ENCODE data around the gene MRGPRX3. TPM values are rescaled to one million over a fixed set of nuclear protein-coding genes. Genes with fewer than 3 reads are reported as not detected.
A peak's percentile ranks its signal among the peaks of the same experiment; 100 is the strongest.

Gene MRGPRX3
- polyA plus RNA-seq: not detected
- long read RNA-seq, donor 1: 0 reads
- long read RNA-seq, donor 2: 0 reads
- long read RNA-seq, donor 3: 0 reads
- long read RNA-seq, donor 4: 0 reads
- long read RNA-seq, donor 5: 0 reads
- long read RNA-seq, donor 6: 0 reads
- long read RNA-seq, donor 7: 0 reads
- long read RNA-seq, donor 8: 0 reads
- long read RNA-seq, donor 9: 0 reads
- long read RNA-seq, donor 10: 0 reads

DNA sequence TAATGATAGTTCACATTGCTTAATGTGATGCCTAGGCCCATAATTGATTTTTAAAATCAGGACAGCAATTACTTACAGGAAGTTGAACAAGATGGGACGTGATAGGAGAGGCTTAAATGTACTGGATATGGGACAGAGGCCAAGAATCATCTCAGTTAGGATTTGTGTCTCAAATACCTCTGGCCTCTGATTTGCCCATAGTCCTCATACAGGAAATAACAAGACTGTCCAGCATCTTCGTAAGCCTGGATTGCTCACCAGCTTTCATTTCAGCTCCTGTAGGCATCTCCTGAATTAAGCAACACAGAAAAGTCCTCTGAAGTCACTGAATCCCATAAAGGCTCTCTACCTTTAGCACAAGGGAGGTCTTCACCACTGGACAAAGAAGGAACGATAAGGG is at the start of gene MRGPRX3:
Gene MRGPRX3, plus strand, starts transcription at position 231 of the 400 bp plus-strand sequence. CDS start 4,632 bp downstream, outside the sequence.
- DNase-seq (no peak), FAIRE-seq (no peak)
- Histone ChIP-seq H3K4me1 (ENCODE audit: control insufficient read depth in 3 of 3, insufficient read depth in 2 of 3, low read depth in 1 of 3, low read length in 2 of 3) (no peaks in the 10 kb centered on the region), H3K9me3 (ENCODE audit: control insufficient read depth in 2 of 2, insufficient read depth in 1 of 2, low read depth in 1 of 2, low read length in 1 of 2) (no peaks in the 10 kb centered on the region), H3K27me3 (ENCODE audit: control insufficient read depth in 3 of 3, insufficient read depth in 3 of 3, low read length in 3 of 3) (peaks cover 0 to 2% (median 0%) of the 10 kb centered on the region in 3 donors), H3K27ac (ENCODE audit: low read depth in 1 of 3, low read length in 2 of 3) (no peak within 1 kb of the TSS), H3K4me3 (ENCODE audit: low read depth in 1 of 3, low read length in 3 of 3) (no peak within 1 kb of the TSS), H3K36me3 (ENCODE audit: control insufficient read depth in 3 of 3, insufficient read depth in 2 of 3, low read depth in 1 of 3, low read length in 3 of 3) (no peaks in the 10 kb centered on the region)
- WGBS, 3 donors: 51 to 58% (median 52%) methylated on average over 3 of the region's 3 CpGs

DNA sequence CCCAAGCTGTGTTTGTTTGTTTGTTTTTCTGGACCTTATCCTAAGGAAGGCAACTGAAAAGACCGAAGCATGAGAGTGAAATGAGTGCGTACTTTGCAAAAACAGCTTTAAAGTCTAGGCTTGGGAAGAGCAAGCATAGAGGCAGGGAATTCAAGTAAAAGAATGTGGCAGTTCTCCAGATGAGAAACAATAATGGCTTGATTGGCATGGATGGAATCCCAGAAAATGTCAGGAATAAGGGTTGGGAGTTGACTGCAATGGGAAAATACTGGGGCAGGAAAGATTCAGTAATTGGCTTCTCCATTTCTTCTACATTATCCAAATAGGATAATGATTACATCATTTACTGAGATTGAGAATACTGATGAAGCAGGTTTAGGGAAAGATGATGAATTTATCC is 44.0 kb upstream of the MRGPRX3 start:
- Histone ChIP-seq H3K36me3 (ENCODE audit: control insufficient read depth in 3 of 3, insufficient read depth in 2 of 3, low read depth in 1 of 3, low read length in 3 of 3) (peaks cover 5 to 18% (median 11%) of the 10 kb centered on the region in 3 donors), H3K27ac (ENCODE audit: low read depth in 1 of 3, low read length in 2 of 3) (no peak overlapping the region), H3K4me3 (ENCODE audit: low read depth in 1 of 3, low read length in 3 of 3) (no peak overlapping the region), H3K9me3 (ENCODE audit: control insufficient read depth in 2 of 2, insufficient read depth in 1 of 2, low read depth in 1 of 2, low read length in 1 of 2) (no peaks in the 10 kb centered on the region), H3K4me1 (ENCODE audit: control insufficient read depth in 3 of 3, insufficient read depth in 2 of 3, low read depth in 1 of 3, low read length in 2 of 3) (peaks cover 0 to under 1% (median 0%) of the 10 kb centered on the region in 3 donors), H3K27me3 (ENCODE audit: control insufficient read depth in 3 of 3, insufficient read depth in 3 of 3, low read length in 3 of 3) (no peaks in the 10 kb centered on the region)
- DNase-seq (no peak), FAIRE-seq (no peak)
- WGBS, 3 donors: 97% methylated on average over 2 of the region's 2 CpGs

DNA sequence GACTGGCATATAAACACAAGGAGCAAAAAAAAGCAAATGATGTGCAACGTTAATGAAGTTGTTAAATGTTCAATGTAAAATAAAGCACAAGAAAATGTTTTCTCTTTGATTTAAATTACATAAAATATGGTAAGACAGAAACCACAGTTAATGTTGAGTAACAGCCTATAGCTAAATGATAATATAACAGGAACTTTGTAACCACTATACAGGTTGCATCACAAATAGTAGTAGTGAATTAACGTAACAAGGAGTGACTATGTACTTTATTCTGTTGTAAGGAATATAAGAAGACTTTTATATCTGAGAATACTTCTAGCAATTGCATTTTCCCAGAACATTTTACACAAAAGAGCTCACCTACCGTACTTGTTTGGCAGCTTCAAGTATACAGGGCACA is 43.4 kb upstream of the MRGPRX3 start:
- Histone ChIP-seq H3K4me1 (ENCODE audit: control insufficient read depth in 3 of 3, insufficient read depth in 2 of 3, low read depth in 1 of 3, low read length in 2 of 3) (peaks cover 0 to 4% (median 2%) of the 10 kb centered on the region in 3 donors), H3K27ac (ENCODE audit: low read depth in 1 of 3, low read length in 2 of 3) (no peak overlapping the region), H3K4me3 (ENCODE audit: low read depth in 1 of 3, low read length in 3 of 3) (no peak overlapping the region), H3K27me3 (ENCODE audit: control insufficient read depth in 3 of 3, insufficient read depth in 3 of 3, low read length in 3 of 3) (no peaks in the 10 kb centered on the region), H3K36me3 (ENCODE audit: control insufficient read depth in 3 of 3, insufficient read depth in 2 of 3, low read depth in 1 of 3, low read length in 3 of 3) (peaks cover 5 to 18% (median 11%) of the 10 kb centered on the region in 3 donors), H3K9me3 (ENCODE audit: control insufficient read depth in 2 of 2, insufficient read depth in 1 of 2, low read depth in 1 of 2, low read length in 1 of 2) (no peaks in the 10 kb centered on the region)
- 61 to 78% (median 73%) methylated on average over 3 of the region's 3 CpGs for WGBS, 3 donors
- DNase-seq (peak in 1 of 2 donors; percentile 15), FAIRE-seq (no peak)

DNA sequence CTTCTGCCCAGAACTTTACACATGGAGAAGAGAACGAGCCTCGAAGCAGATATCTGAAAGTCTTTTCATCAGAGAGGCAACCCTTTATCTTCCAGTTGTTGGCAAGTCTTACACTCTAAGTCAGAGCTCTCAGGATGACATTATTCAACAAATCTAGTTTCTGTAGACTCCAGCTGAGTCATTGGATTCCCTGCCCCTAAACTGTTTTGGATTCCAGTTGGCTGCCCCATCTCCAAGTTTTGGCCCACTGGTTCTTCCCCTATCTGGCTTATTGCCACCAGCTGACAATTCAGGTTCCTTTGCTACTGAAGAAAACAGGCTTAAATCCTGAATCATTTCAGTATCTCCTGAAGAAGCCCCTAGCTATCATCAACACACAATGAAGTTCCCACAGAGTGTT is 40.6 kb upstream of the MRGPRX3 start:
- 93 to 100% (median 94%) methylated on average over 2 of the region's 2 CpGs for WGBS, 3 donors
- H3K4me3 ChIP-seq (ENCODE audit: low read depth in 1 of 3, low read length in 3 of 3): no peak overlapping the region

DNA sequence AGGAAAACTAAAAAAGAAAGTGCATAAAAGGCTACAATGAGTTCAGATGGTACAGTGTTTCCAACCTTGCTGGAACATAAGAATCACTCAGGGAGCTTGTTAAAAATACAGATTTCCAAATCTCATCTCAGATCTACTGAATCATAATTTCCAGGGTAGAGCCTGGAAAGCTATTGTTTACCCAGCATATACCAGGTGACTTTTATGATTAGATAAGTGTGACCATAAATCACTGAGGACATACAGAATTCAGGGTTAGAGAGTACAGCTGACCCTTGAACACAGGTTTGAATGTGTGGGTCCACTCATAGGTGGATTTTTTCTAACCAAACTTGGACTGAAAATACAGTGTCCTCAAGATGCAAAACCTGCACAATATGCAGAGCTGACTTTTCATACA is 38.4 kb upstream of the MRGPRX3 start:
- peaks cover 0 to 4% (median 2%) of the 10 kb centered on the region in 3 donors for H3K4me1 ChIP-seq (ENCODE audit: control insufficient read depth in 3 of 3, insufficient read depth in 2 of 3, low read depth in 1 of 3, low read length in 2 of 3)
- no peaks in the 10 kb centered on the region for H3K9me3 ChIP-seq (ENCODE audit: control insufficient read depth in 2 of 2, insufficient read depth in 1 of 2, low read depth in 1 of 2, low read length in 1 of 2)
- H3K36me3 ChIP-seq (ENCODE audit: control insufficient read depth in 3 of 3, insufficient read depth in 2 of 3, low read depth in 1 of 3, low read length in 3 of 3): peaks cover 5 to 13% (median 8%) of the 10 kb centered on the region in 3 donors
- DNase-seq (peak; percentile 46 to 53), FAIRE-seq (no peak)
- H3K27me3 ChIP-seq (ENCODE audit: control insufficient read depth in 3 of 3, insufficient read depth in 3 of 3, low read length in 3 of 3): no peaks in the 10 kb centered on the region
- H3K27ac ChIP-seq (ENCODE audit: low read depth in 1 of 3, low read length in 2 of 3): no peak overlapping the region
- H3K4me3 ChIP-seq (ENCODE audit: low read depth in 1 of 3, low read length in 3 of 3): no peak overlapping the region

More for the DNA sequence above, 40.6 kb upstream of the MRGPRX3 start:
- DNase-seq (no peak), FAIRE-seq (no peak)
- no peaks in the 10 kb centered on the region for H3K27me3 ChIP-seq (ENCODE audit: control insufficient read depth in 3 of 3, insufficient read depth in 3 of 3, low read length in 3 of 3)
- H3K36me3 ChIP-seq (ENCODE audit: control insufficient read depth in 3 of 3, insufficient read depth in 2 of 3, low read depth in 1 of 3, low read length in 3 of 3): peaks cover 5 to 21% (median 8%) of the 10 kb centered on the region in 3 donors
- no peak overlapping the region for H3K27ac ChIP-seq (ENCODE audit: low read depth in 1 of 3, low read length in 2 of 3)
- peaks cover 0 to 4% (median 2%) of the 10 kb centered on the region in 3 donors for H3K4me1 ChIP-seq (ENCODE audit: control insufficient read depth in 3 of 3, insufficient read depth in 2 of 3, low read depth in 1 of 3, low read length in 2 of 3)
- H3K9me3 ChIP-seq (ENCODE audit: control insufficient read depth in 2 of 2, insufficient read depth in 1 of 2, low read depth in 1 of 2, low read length in 1 of 2): no peaks in the 10 kb centered on the region

DNA sequence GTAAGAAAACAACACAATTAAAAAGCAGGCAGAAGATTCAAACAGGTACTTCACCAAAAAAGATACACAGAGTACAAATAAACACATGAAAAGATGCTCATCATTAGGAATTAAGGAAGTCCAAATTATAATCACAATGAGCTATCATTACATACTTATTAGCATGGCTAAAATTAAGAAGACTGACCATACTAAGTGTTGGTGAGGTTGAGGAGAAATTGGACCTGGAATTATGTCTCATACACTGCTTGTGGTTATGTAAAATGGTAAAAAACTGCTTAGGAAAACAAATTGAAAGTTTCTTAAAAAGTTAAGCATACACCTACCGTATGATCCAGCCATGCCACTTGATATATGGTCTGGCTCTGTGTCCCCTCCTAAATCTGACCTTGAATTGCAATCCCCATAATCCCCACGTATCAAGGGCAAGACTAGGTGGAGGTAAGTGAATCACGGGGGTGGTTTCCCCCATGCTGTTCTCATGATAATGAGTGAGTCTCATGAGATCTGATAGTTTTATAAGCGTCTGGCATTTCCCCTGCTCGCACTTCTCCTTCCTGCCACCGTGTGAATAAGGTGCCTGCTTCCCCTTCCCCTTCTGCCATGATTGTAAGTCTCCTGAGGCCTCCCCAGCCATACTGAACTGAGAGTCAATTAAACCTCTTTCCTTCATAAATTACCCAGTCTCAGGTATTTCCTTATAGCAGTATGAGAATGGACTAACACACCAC is 31.3 kb upstream of the MRGPRX3 start:
- Histone ChIP-seq H3K4me1 (ENCODE audit: control insufficient read depth in 3 of 3, insufficient read depth in 2 of 3, low read depth in 1 of 3, low read length in 2 of 3) (no peaks in the 10 kb centered on the region), H3K27me3 (ENCODE audit: control insufficient read depth in 3 of 3, insufficient read depth in 3 of 3, low read length in 3 of 3) (no peaks in the 10 kb centered on the region), H3K9me3 (ENCODE audit: control insufficient read depth in 2 of 2, insufficient read depth in 1 of 2, low read depth in 1 of 2, low read length in 1 of 2) (no peaks in the 10 kb centered on the region), H3K36me3 (ENCODE audit: control insufficient read depth in 3 of 3, insufficient read depth in 2 of 3, low read depth in 1 of 3, low read length in 3 of 3) (peaks cover 0 to 12% (median 6%) of the 10 kb centered on the region in 3 donors), H3K27ac (ENCODE audit: low read depth in 1 of 3, low read length in 2 of 3) (no peak overlapping the region), H3K4me3 (ENCODE audit: low read depth in 1 of 3, low read length in 3 of 3) (no peak overlapping the region)
- no peak for DNase-seq
- FAIRE-seq: no peak
- WGBS, 3 donors: 40 to 78% (median 63%) methylated on average over 6 of the region's 6 CpGs

DNA sequence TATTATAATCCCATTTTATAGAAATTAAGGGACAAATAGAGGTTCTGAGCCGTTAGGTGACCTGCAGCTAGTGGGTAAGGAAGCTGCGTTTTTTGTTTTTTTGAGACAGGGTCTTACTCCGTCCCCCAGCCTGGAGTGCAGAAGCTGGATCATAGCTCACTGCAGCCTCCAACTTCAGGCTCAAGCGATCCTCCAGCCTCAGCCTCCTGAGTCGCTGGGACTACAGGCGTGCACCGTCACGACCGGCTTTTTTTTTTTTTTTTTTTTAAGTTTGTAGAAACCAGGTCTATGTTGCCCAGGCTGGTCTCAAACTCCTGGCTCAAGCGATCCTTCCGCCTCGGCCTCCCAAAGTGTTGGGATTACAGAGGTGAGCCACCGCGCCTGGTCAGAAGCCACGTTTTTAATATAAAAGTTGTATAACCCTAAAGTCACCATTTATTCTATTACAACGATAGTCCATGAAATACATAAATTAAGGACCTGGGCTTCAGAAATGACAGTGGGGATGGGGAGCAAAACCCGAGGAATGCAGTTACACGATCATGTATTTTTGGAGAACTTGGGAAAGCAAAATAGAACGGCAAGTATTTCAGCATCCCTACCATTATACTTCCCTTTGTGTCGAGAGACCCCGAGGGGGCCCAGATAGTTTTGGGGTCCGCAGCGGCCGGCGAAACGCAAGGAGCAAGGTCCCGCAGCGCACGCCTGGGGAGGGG is 27.1 kb upstream of the MRGPRX3 start:
- FAIRE-seq: no peak
- H3K4me3 ChIP-seq (ENCODE audit: low read depth in 1 of 3, low read length in 3 of 3): peak overlapping the region; percentile 67 to 99 (median 99)
- WGBS, 3 donors: 18 to 24% (median 20%) methylated on average over 29 of the region's 29 CpGs

DNA sequence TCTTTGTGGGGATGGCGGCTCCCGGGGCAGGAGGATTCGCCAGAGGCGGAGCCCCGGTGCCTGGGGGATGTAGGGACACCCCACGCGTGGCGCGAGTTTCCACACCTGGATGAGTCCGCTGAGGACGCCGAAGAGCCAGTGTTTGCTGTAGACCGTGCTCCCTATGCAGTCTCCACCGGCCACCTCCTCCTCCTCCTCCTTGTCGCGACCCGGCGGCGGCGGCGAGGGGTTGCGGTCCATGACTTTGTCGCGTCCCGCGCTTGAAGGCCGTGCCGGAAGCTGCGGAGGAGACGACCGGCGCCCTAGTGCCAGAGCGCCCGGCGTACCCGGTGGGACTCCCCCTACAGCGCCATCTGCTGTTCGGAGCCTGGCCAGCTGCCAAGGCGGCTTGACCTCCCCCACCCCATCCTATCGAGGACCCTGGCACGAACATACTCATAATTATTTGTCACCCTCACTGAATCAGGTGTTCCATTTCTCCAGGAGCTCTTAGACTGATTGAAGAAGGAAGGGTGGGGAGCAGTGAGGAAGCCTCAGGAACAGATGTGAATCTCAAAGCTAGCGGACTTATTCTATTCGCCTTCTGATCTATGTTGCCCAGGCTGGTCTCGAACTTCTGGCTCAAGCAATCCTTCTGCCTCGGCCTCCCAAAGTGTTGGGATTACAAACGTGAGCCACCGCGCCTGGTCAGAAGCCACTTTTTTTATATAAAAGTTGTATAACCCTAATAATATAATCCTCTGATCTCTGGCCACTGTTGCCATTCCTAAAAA is 26.4 kb upstream of the MRGPRX3 start, which contains the start of gene SAAL1:
Gene SAAL1, minus strand, starts transcription at position 281 of the 773 bp plus-strand sequence. Its CDS starts 41 bp downstream, at position 240.
- FAIRE-seq (no peak), DNase-seq (peak; percentile 78 to 91)
- Histone ChIP-seq H3K27ac (ENCODE audit: low read depth in 1 of 3, low read length in 2 of 3) (peak within 1 kb of the TSS in 1 of 3 donors; percentile 56), H3K9me3 (ENCODE audit: control insufficient read depth in 2 of 2, insufficient read depth in 1 of 2, low read depth in 1 of 2, low read length in 1 of 2) (no peaks in the 10 kb centered on the region), H3K36me3 (ENCODE audit: control insufficient read depth in 3 of 3, insufficient read depth in 2 of 3, low read depth in 1 of 3, low read length in 3 of 3) (peaks cover 0 to 9% (median 4%) of the 10 kb centered on the region in 3 donors), H3K27me3 (ENCODE audit: control insufficient read depth in 3 of 3, insufficient read depth in 3 of 3, low read length in 3 of 3) (peaks cover 0 to 7% (median 0%) of the 10 kb centered on the region in 3 donors), H3K4me1 (ENCODE audit: control insufficient read depth in 3 of 3, insufficient read depth in 2 of 3, low read depth in 1 of 3, low read length in 2 of 3) (no peaks in the 10 kb centered on the region), H3K4me3 (ENCODE audit: low read depth in 1 of 3, low read length in 3 of 3) (peak within 1 kb of the TSS; percentile 67 to 99 (median 99))
- 5 to 6% (median 5%) methylated on average over 39 to 48 of the region's 48 CpGs for WGBS, 3 donors

More for the DNA sequence above, 27.1 kb upstream of the MRGPRX3 start:
- H3K27ac ChIP-seq (ENCODE audit: low read depth in 1 of 3, low read length in 2 of 3): peak overlapping the region in 1 of 3 donors; percentile 56
- peaks cover 0 to 7% (median 0%) of the 10 kb centered on the region in 3 donors for H3K27me3 ChIP-seq (ENCODE audit: control insufficient read depth in 3 of 3, insufficient read depth in 3 of 3, low read length in 3 of 3)
- H3K9me3 ChIP-seq (ENCODE audit: control insufficient read depth in 2 of 2, insufficient read depth in 1 of 2, low read depth in 1 of 2, low read length in 1 of 2): no peaks in the 10 kb centered on the region
- H3K4me1 ChIP-seq (ENCODE audit: control insufficient read depth in 3 of 3, insufficient read depth in 2 of 3, low read depth in 1 of 3, low read length in 2 of 3): no peaks in the 10 kb centered on the region
- H3K36me3 ChIP-seq (ENCODE audit: control insufficient read depth in 3 of 3, insufficient read depth in 2 of 3, low read depth in 1 of 3, low read length in 3 of 3): peaks cover 0 to 9% (median 4%) of the 10 kb centered on the region in 3 donors
- DNase-seq: no peak
